ENCODE data around the gene TEX101.
"Not testable (repeated sequence)": the region's sequence is repeated elsewhere in the genome, so short reads cannot be mapped to it uniquely, and the experiment has no call there.

DNA sequence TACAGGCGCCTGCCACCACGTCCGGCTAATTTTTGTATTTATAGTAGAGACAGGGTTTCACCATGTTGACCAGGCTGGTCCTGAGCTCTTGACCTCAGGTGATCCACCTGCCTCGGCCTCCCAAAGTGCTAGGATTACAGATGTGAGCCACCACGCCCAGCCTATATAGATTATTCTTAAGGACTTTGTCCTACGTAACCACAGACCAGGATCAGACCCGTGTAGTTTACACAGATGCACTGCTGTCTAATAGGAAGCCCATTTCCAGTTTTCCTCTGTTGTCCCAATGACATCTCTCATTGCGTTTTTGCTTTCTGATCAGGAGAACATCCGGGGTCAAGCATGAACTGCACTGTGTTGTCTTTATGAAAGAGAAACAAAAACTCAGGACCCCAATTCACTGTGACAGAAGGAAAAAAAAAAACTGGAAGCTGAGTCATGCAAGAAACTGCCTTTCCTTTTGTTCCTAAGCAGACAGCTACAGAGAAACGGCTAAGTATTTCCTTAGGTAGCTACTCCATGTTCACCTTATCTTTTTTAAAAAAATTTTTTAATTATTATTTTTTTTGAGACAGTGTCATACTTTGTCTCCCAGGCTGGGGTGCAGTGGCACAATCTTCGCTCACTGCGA lies 32.0 kb upstream of the TEX101 start:
- not testable (repeated sequence) for TF ChIP-seq TARDBP (IDR thresholded peaks at IDR 0.05); FOXK2 (IDR thresholded peaks at IDR 0.05); SUZ12 (IDR thresholded peaks at IDR 0.05); HDGF (IDR thresholded peaks at IDR 0.05; ENCODE audit: borderline replicate concordance); BHLHE40 (IDR thresholded peaks at IDR 0.05; ENCODE audit: borderline replicate concordance); L3MBTL2 (conservative IDR thresholded peaks at IDR 0.05); SP1 (IDR thresholded peaks at IDR 0.05); LEF1 (IDR thresholded peaks at IDR 0.05; ENCODE audit: borderline replicate concordance)
